Astrocyte (in vitro differentiated cells and primary cell): ENCODE measurements around the gene ADGRD1. TPM values are rescaled to one million over a fixed set of nuclear protein-coding genes. Genes with fewer than 3 reads are reported as not detected.

Experiments
- DNase-seq: peaks from one replicate; pipeline ENCODE4 v3.0.0-alpha.2; 2010; ENCODE audit warnings: low read depth
- FAIRE-seq: peaks from 2 replicates; lab custom pipeline; 2011; peaks lifted over from hg19 to GRCh38; lab: Jason Lieb, UNC
- H2AFZ ChIP-seq: 2 replicates; pipeline ENCODE4 v1.6.0; 2012; ENCODE audit warnings: low read depth, low read length, inconsistent platforms
- H3K27ac ChIP-seq: 2 replicates; pipeline ENCODE4 v1.5.1; 2011; ENCODE audit warnings: low read depth, low read length, inconsistent platforms
- H3K27me3 ChIP-seq: 2 replicates; pipeline ENCODE4 v1.6.0; 2011; ENCODE audit warnings: low read length, inconsistent platforms; ENCODE audit not compliant: insufficient read depth
- H3K36me3 ChIP-seq: 2 replicates; pipeline ENCODE4 v1.5.1; 2011; ENCODE audit warnings: low read length, inconsistent platforms; ENCODE audit not compliant: insufficient read depth
- H3K4me1 ChIP-seq: 2 replicates; pipeline ENCODE4 v1.5.1; 2011; ENCODE audit warnings: low read length, inconsistent platforms; ENCODE audit not compliant: insufficient read depth
- H3K4me2 ChIP-seq: 2 replicates; pipeline ENCODE4 v1.6.0; 2012; ENCODE audit warnings: low read length, inconsistent platforms
- H3K4me3 ChIP-seq: 2 replicates; pipeline ENCODE4 v1.5.1; 2011; ENCODE audit warnings: low read depth, mild to moderate bottlenecking, low read length, inconsistent platforms; ENCODE audit not compliant: insufficient read depth
- H3K79me2 ChIP-seq: 2 replicates; pipeline ENCODE4 v1.6.0; 2012; ENCODE audit warnings: mild to moderate bottlenecking, low read length, inconsistent platforms; ENCODE audit not compliant: insufficient read depth
- H3K9ac ChIP-seq: 2 replicates; pipeline ENCODE4 v1.6.0; 2012; ENCODE audit warnings: mild to moderate bottlenecking, low read length, inconsistent platforms
- H3K9me3 ChIP-seq: 2 replicates; pipeline ENCODE4 v1.5.1; 2012; ENCODE audit warnings: low read depth, mild to moderate bottlenecking, low read length, inconsistent platforms; ENCODE audit not compliant: insufficient read depth
- H4K20me1 ChIP-seq: 2 replicates; pipeline ENCODE4 v1.6.0; 2012; ENCODE audit warnings: low read length, inconsistent platforms; ENCODE audit not compliant: insufficient read depth
- H3K27ac Mint-ChIP-seq: one replicate; pipeline ENCODE4 v1.8.0; 2021; ENCODE audit warnings: mild to moderate bottlenecking, mixed read lengths; ENCODE audit not compliant: unreplicated experiment
- H3K27me3 Mint-ChIP-seq: one replicate; pipeline ENCODE4 v1.8.0; 2021; ENCODE audit warnings: low read depth, mixed read lengths; ENCODE audit not compliant: unreplicated experiment
- H3K36me3 Mint-ChIP-seq: one replicate; pipeline ENCODE4 v1.8.0; 2021; ENCODE audit warnings: low read depth, mixed read lengths; ENCODE audit not compliant: unreplicated experiment
- H3K4me1 Mint-ChIP-seq: one replicate; pipeline ENCODE4 v1.8.0; 2021; ENCODE audit warnings: low read depth, mixed read lengths; ENCODE audit not compliant: unreplicated experiment
- H3K4me3 Mint-ChIP-seq: one replicate; pipeline ENCODE4 v1.8.0; 2021; ENCODE audit warnings: mild to moderate bottlenecking, moderate library complexity, mixed read lengths; ENCODE audit not compliant: unreplicated experiment
- H3K9me3 Mint-ChIP-seq: one replicate; pipeline ENCODE4 v1.8.0; 2021; ENCODE audit warnings: mild to moderate bottlenecking, mixed read lengths; ENCODE audit not compliant: unreplicated experiment
- CTCF ChIP-seq: IDR thresholded peaks from 2 replicates; pipeline ENCODE4 v1.5.1; 2011; ENCODE audit warnings: low read depth, mild to moderate bottlenecking, inconsistent platforms, low read length, moderate library complexity; ENCODE audit not compliant: insufficient read depth
- EZH2 ChIP-seq: IDR thresholded peaks from 2 replicates; pipeline ENCODE4 v1.6.1; 2012; ENCODE audit warnings: mild to moderate bottlenecking, low read length, inconsistent platforms; ENCODE audit not compliant: insufficient read depth
- total RNA-seq: library from RNA; stranded (reverse); gene quantifications from 2 replicates; pipeline ENCODE4 v1.2.1, GENCODE V29; 2021

Gene ADGRD1
- total RNA-seq, 1 donor from 2014 or later: 3.0 TPM

GRCh38 chr12:131155131-131155530 lies 201.4 kb downstream of the ADGRD1 start:
- H2AFZ ChIP-seq: no peak overlapping the region
- H3K79me2 ChIP-seq: no peaks in the 10 kb centered on the region
- no peaks in the 10 kb centered on the region for H3K4me1 ChIP-seq
- no peaks in the 10 kb centered on the region for H3K27me3 ChIP-seq
- no peak overlapping the region for H3K4me3 ChIP-seq
- H3K9ac ChIP-seq: no peak overlapping the region
- peaks cover 57% of the 10 kb centered on the region for H3K27me3 Mint-ChIP-seq
- DNase-seq: no peak
- no peak overlapping the region for H3K27ac ChIP-seq
- H3K4me2 ChIP-seq: no peak overlapping the region
- TF ChIP-seq EZH2 (no peak), CTCF (no peak)
- FAIRE-seq: no peak
- H3K9me3 Mint-ChIP-seq: peaks cover 5% of the 10 kb centered on the region
- no peak overlapping the region for H3K27ac Mint-ChIP-seq
- H3K4me1 Mint-ChIP-seq: no peaks in the 10 kb centered on the region
- H3K4me3 Mint-ChIP-seq: no peak overlapping the region
- no peaks in the 10 kb centered on the region for H3K36me3 Mint-ChIP-seq
- no peaks in the 10 kb centered on the region for H3K36me3 ChIP-seq
- H3K9me3 ChIP-seq: peaks cover 6% of the 10 kb centered on the region
- no peaks in the 10 kb centered on the region for H4K20me1 ChIP-seq

- Mint-ChIP-seq H3K9me3 (peaks cover 3% of the 10 kb centered on the region), H3K27me3 (peaks cover 53% of the 10 kb centered on the region), H3K4me1 (no peaks in the 10 kb centered on the region), H3K27ac (no peak overlapping the region), H3K36me3 (no peaks in the 10 kb centered on the region), H3K4me3 (no peak overlapping the region)
- H3K9ac ChIP-seq: no peak overlapping the region
- no peak overlapping the region for H3K27ac ChIP-seq
- no peaks in the 10 kb centered on the region for H3K79me2 ChIP-seq
- peaks cover 3% of the 10 kb centered on the region for H3K9me3 ChIP-seq
- no peaks in the 10 kb centered on the region for H4K20me1 ChIP-seq
- no peaks in the 10 kb centered on the region for H3K27me3 ChIP-seq
- TF ChIP-seq EZH2 (no peak), CTCF (no peak)
- DNase-seq (no peak), FAIRE-seq (no peak)
- no peak overlapping the region for H3K4me2 ChIP-seq
- no peaks in the 10 kb centered on the region for H3K36me3 ChIP-seq
- H3K4me1 ChIP-seq: no peaks in the 10 kb centered on the region
- H2AFZ ChIP-seq: no peak overlapping the region
- no peak overlapping the region for H3K4me3 ChIP-seq
These were observed 204.0 kb downstream of the ADGRD1 start for GRCh38 chr12:131157743-131158142.

- peaks cover 36% of the 10 kb centered on the region for H3K27me3 Mint-ChIP-seq
- Histone ChIP-seq H3K9me3 (no peaks in the 10 kb centered on the region), H3K4me2 (no peak overlapping the region), H3K36me3 (no peaks in the 10 kb centered on the region), H4K20me1 (no peaks in the 10 kb centered on the region), H3K4me3 (no peak overlapping the region), H3K27me3 (no peaks in the 10 kb centered on the region), H3K9ac (no peak overlapping the region), H2AFZ (no peak overlapping the region), H3K4me1 (no peaks in the 10 kb centered on the region), H3K27ac (no peak overlapping the region), H3K79me2 (no peaks in the 10 kb centered on the region)
- no peaks in the 10 kb centered on the region for H3K36me3 Mint-ChIP-seq
- TF ChIP-seq EZH2 (no peak), CTCF (no peak)
- no peaks in the 10 kb centered on the region for H3K9me3 Mint-ChIP-seq
- H3K4me1 Mint-ChIP-seq: no peaks in the 10 kb centered on the region
- FAIRE-seq: no peak
- DNase-seq: no peak
- no peak overlapping the region for H3K4me3 Mint-ChIP-seq
- no peak overlapping the region for H3K27ac Mint-ChIP-seq
These were observed 206.0 kb downstream of the ADGRD1 start for GRCh38 chr12:131159660-131160059.
